GM12878 (cell line): ENCODE measurements around the gene CYB5RL. TPM values are rescaled to one million over a fixed set of nuclear protein-coding genes. Genes with fewer than 3 reads are reported as not detected.

Source experiments
- ATAC-seq: fragments of 200-7000 bp; cut with Tn5 transposase; 3 replicates; pipeline ENCODE4 v1.9.1; 2020; ENCODE audit warnings: mild to moderate bottlenecking, moderate library complexity
- BruUV-seq: library from RNA; stranded (reverse); fragments of 400-500 nt; replicated peaks from 2 replicates; lab custom pipeline; 2021; lab: Mats Ljungman, UMichigan
- CTCF ChIA-PET: fragments of 300-600 bp; sonication (Branson Sonifier 250); formaldehyde crosslinking; extraction: SDS; loops from one replicate; lab custom pipeline; 2021; ENCODE audit warnings: inconsistent platforms; lab: Yijun Ruan, JAX
- POLR2A ChIA-PET: fragments of 350-600 bp; formaldehyde crosslinking; extraction: SDS; loops from one replicate; lab custom pipeline; 2021; ENCODE audit warnings: inconsistent platforms; lab: Charles Lee
- RAD21 ChIA-PET: fragments of 300-600 bp; sonication (Branson Sonifier 250); formaldehyde crosslinking; loops from one replicate; lab custom pipeline; 2023; ENCODE audit warnings: antibody characterized with exemption; ENCODE audit not compliant: unreplicated experiment; lab: Charles Lee
- SMC1A ChIA-PET: fragments of 300-600 bp; sonication (Branson Sonifier 250); formaldehyde crosslinking; loops from one replicate; lab custom pipeline; 2023; ENCODE audit not compliant: unreplicated experiment, uncharacterized antibody; lab: Charles Lee
- DNase-seq: peaks from one replicate; pipeline ENCODE4 v3.0.0-alpha.2; 2011; ENCODE audit warnings: low read depth, low spot score
- FAIRE-seq: peaks from 3 replicates; lab custom pipeline; 2011; peaks lifted over from hg19 to GRCh38; lab: Jason Lieb, UNC
- H2AFZ ChIP-seq: 2 replicates; pipeline ENCODE4 v1.6.0; 2011; ENCODE audit warnings: low read depth, low read length, control low read depth; ENCODE audit not compliant: control insufficient read depth
- H3K27ac ChIP-seq: 2 replicates; pipeline ENCODE4 v1.5.1; 2011; ENCODE audit warnings: control low read depth; ENCODE audit not compliant: control insufficient read depth, insufficient read depth
- H3K27me3 ChIP-seq, 2 experiments: replicated peaks in 1 of 2; 2 replicates each; pipeline versions ENCODE4 v1.6.0 to v1.6.1; 2011; ENCODE audit warnings: low read length in 1 of 2; ENCODE audit not compliant: control insufficient read depth in 2 of 2, insufficient read depth in 2 of 2
- H3K36me3 ChIP-seq, 2 experiments: 2 replicates each; pipeline ENCODE4 v1.5.1; 2011; ENCODE audit warnings: low read length in 1 of 2; ENCODE audit not compliant: control insufficient read depth in 2 of 2, insufficient read depth in 2 of 2
- H3K4me1 ChIP-seq: 2 replicates; pipeline ENCODE4 v1.6.1; 2011; ENCODE audit warnings: mild to moderate bottlenecking, low read length, moderate library complexity, mixed read lengths; ENCODE audit not compliant: control insufficient read depth, insufficient read depth
- H3K4me2 ChIP-seq: 2 replicates; pipeline ENCODE4 v1.6.0; 2011; ENCODE audit warnings: control low read depth; ENCODE audit not compliant: control insufficient read depth, insufficient read depth
- H3K4me3 ChIP-seq: fragments of 200-600 bp; sonication (generic); 2 replicates; pipeline ENCODE4 v1.5.1; 2016
- H3K79me2 ChIP-seq: 2 replicates; pipeline ENCODE4 v1.6.0; 2011; ENCODE audit warnings: low read length; ENCODE audit not compliant: control insufficient read depth, insufficient read depth
- H3K9ac ChIP-seq: 2 replicates; pipeline ENCODE4 v1.8.0; 2011; ENCODE audit warnings: low read length, control low read depth, mixed read lengths; ENCODE audit not compliant: control insufficient read depth, insufficient read depth
- H3K9me3 ChIP-seq: replicated peaks from 3 replicates; pipeline ENCODE4 v1.5.1; 2011; ENCODE audit warnings: mild to moderate bottlenecking, low read length; ENCODE audit not compliant: control insufficient read depth, insufficient read depth
- H4K20me1 ChIP-seq: 2 replicates; pipeline ENCODE4 v1.6.0; 2011; ENCODE audit not compliant: control insufficient read depth, insufficient read depth
- CBFB ChIP-seq: IDR thresholded peaks from 2 replicates; pipeline ENCODE4 v1.6.1; 2016; ENCODE audit warnings: antibody characterized with exemption, low read depth
- CHD2 ChIP-seq: IDR thresholded peaks from 2 replicates; pipeline ENCODE4 v1.6.1; 2011; ENCODE audit warnings: low read depth, low read length, improper control_type of control experiment, borderline replicate concordance
- EED ChIP-seq: sonication (generic); IDR thresholded peaks from 2 replicates; pipeline ENCODE4 v1.6.1; 2016; ENCODE audit warnings: antibody characterized with exemption, low read depth
- EZH2 ChIP-seq: IDR thresholded peaks from 2 replicates; pipeline ENCODE4 v1.6.1; 2012; ENCODE audit warnings: low read depth, mild to moderate bottlenecking, control low read depth, inconsistent platforms, low read length, borderline replicate concordance; ENCODE audit not compliant: control insufficient read depth
- IKZF1 ChIP-seq: fragments of 450-650 bp; conservative IDR thresholded peaks from 2 replicates; pipeline ENCODE4 v1.6.1; 2017; ENCODE audit warnings: antibody characterized with exemption, mild to moderate bottlenecking
- KDM1A ChIP-seq: fragments of 200-600 bp; sonication (generic); IDR thresholded peaks from 2 replicates; pipeline ENCODE4 v1.6.1; 2016; ENCODE audit warnings: borderline replicate concordance
- MLLT1 ChIP-seq: fragments of 450-650 bp; IDR thresholded peaks from 2 replicates; pipeline ENCODE4 v1.6.1; 2016; ENCODE audit warnings: mild to moderate bottlenecking
- NFYB ChIP-seq: IDR thresholded peaks from 2 replicates; pipeline ENCODE4 v1.6.1; 2011; ENCODE audit warnings: low read depth, mild to moderate bottlenecking, low read length, improper control_type of control experiment, moderate library complexity; ENCODE audit not compliant: insufficient read depth
- NKRF ChIP-seq: fragments of 450-650 bp; conservative IDR thresholded peaks from 2 replicates; pipeline ENCODE4 v1.6.1; 2017; ENCODE audit warnings: mild to moderate bottlenecking, moderate library complexity
- RAD51 ChIP-seq: fragments of 450-650 bp; IDR thresholded peaks from 2 replicates; pipeline ENCODE4 v1.6.1; 2016; ENCODE audit warnings: moderate library complexity, mild to moderate bottlenecking, inconsistent platforms
- STAT1 ChIP-seq: fragments of 450-650 bp; conservative IDR thresholded peaks from 2 replicates; pipeline ENCODE4 v1.6.1; 2014; ENCODE audit warnings: antibody characterized with exemption, mild to moderate bottlenecking
- TARDBP ChIP-seq: IDR thresholded peaks from 2 replicates; pipeline ENCODE4 v1.6.1; 2016; ENCODE audit warnings: borderline replicate concordance
- TCF3 ChIP-seq: IDR thresholded peaks from 2 replicates; pipeline ENCODE4 v1.6.1; 2012; ENCODE audit warnings: low read depth, mild to moderate bottlenecking, low read length, borderline replicate concordance; ENCODE audit not compliant: insufficient read depth
- TCF7 ChIP-seq: IDR thresholded peaks from 2 replicates; pipeline ENCODE4 v1.6.1; 2014; ENCODE audit warnings: antibody characterized with exemption, borderline replicate concordance
- WGBS: methylation state at CpG from one replicate; pipeline ENCODE4 v1.1.6; 2016; ENCODE audit warnings: low lambda C conversion rate; ENCODE audit not compliant: insufficient replicate concordance, insufficient coverage; ENCODE audit errors: missing lambda C conversion rate; 5-methylcytosine and 5-hydroxymethylcytosine counted together
- in situ Hi-C: fragments of 300-500 bp; cut with MboI; formaldehyde crosslinking; loops from 9 replicates; pipeline ENCODE4 v1.14.3; 2018; ENCODE audit warnings: mixed read lengths
- intact Hi-C: fragments of 100-400 bp; cut with micrococcal nuclease; formaldehyde crosslinking; loops from one replicate; pipeline ENCODE4 v1.14.2; 2022; ENCODE audit not compliant: unreplicated experiment
- polyA plus RNA-seq, 11 experiments: library from polyadenylated mRNA; depleted of rRNA in 4 of 11; unstranded in 6 of 11; stranded (reverse) in 5 of 11; fragments of >200 nt; fragmentation: Nextera tagmentation in 4 of 11; fragmentation: Illumina TruSeq in 1 of 11; extraction: Ambion mirVana in 4 of 11; extraction: Trizol in 1 of 11; gene quantifications; 1 replicate in 1 of 11; 2 replicates in 10 of 11; pipeline versions ENCODE4 v1.2.1 to v1.2.3, GENCODE V29; 2011 to 2016; ENCODE audit warnings: inconsistent platforms in 2 of 11, missing spikeins in 2 of 11, low read depth in 1 of 11
- total RNA-seq, 4 experiments: library from RNA; depleted of rRNA in 3 of 4; stranded (reverse); fragments of >200 nt in 3 of 4; fragmentation: Illumina TruSeq in 1 of 4; extraction: Trizol in 1 of 4; gene quantifications; 2 replicates each; pipeline versions ENCODE4 v1.2.1 to v1.2.3, GENCODE V29; 2013 to 2021

Gene CYB5RL
- total and polyA plus RNA-seq, 10 of the 15 experiments (the other 5 are each of a cell fraction or from before 2014, with no cell fraction given) = 3.1 to 8.7 (median 7.2) TPM

GRCh38 chr1:54163051-54163450, 36.8 kb downstream of the CYB5RL start:
- no peaks in the 10 kb centered on the region for H3K27me3 ChIP-seq
- no peaks in the 10 kb centered on the region for H4K20me1 ChIP-seq
- ATAC-seq (no peak), FAIRE-seq (no peak), DNase-seq (no peak)
- ChIA-PET POLR2A (no interaction called here), SMC1A (no interaction called here), CTCF (no interaction called here), RAD21 (no interaction called here)
- no peak overlapping the region for H2AFZ ChIP-seq
- no TSS peak for BruUV-seq
- intact Hi-C loops = no loop called here
- H3K9ac ChIP-seq = no peak overlapping the region
- H3K4me1 ChIP-seq = no peaks in the 10 kb centered on the region
- H3K4me2 ChIP-seq = no peak overlapping the region
- no peaks in the 10 kb centered on the region for H3K36me3 ChIP-seq
- no peaks in the 10 kb centered on the region for H3K79me2 ChIP-seq
- in situ Hi-C loops = no loop called here
- H3K9me3 ChIP-seq = no peaks in the 10 kb centered on the region
- no peak overlapping the region for H3K4me3 ChIP-seq
- no peak overlapping the region for H3K27ac ChIP-seq
- no peak for TF ChIP-seq STAT1
- WGBS = 72% methylated on average over 3 of the region's 3 CpGs

- no peak for DNase-seq
- no peak for TF ChIP-seq MLLT1
- TF ChIP-seq TARDBP = no peak
- TF ChIP-seq CHD2 = no peak
- no peak for TF ChIP-seq NFYB
- no peak for TF ChIP-seq TCF7
- no peak for TF ChIP-seq RAD51
- TF ChIP-seq EZH2 = no peak
- no peak for TF ChIP-seq IKZF1
- TF ChIP-seq EED = no peak
- TF ChIP-seq TCF3 = no peak
- TF ChIP-seq CBFB = no peak
- TF ChIP-seq NKRF = no peak
- TF ChIP-seq KDM1A = no peak
Observed at GRCh38 chr1:54161495-54162168, 38.2 kb downstream of the CYB5RL start.

More at GRCh38 chr1:54161495-54162168, 38.2 kb downstream of the CYB5RL start:
- H3K27me3 ChIP-seq = no peaks in the 10 kb centered on the region
- no peaks in the 10 kb centered on the region for H3K79me2 ChIP-seq
- WGBS = 57% methylated on average over 6 of the region's 6 CpGs
- in situ Hi-C loops (no loop called here), intact Hi-C loops (no loop called here)
- no peaks in the 10 kb centered on the region for H4K20me1 ChIP-seq
- ChIA-PET POLR2A (no interaction called here), RAD21 (no interaction called here), SMC1A (no interaction called here), CTCF (interaction anchor here (0.6 to 1.0 kb wide), 2 partner anchors 235 to 325 kb away, joined by 3 to 4 read pairs; no protein-coding TSS in a partner anchor)
- ATAC-seq = no peak
- no peak overlapping the region for H3K4me2 ChIP-seq
- H3K4me3 ChIP-seq = no peak overlapping the region
- H3K9ac ChIP-seq = no peak overlapping the region
- no peaks in the 10 kb centered on the region for H3K9me3 ChIP-seq
- H3K27ac ChIP-seq = no peak overlapping the region
- no peak for FAIRE-seq
- H3K36me3 ChIP-seq = no peaks in the 10 kb centered on the region
- H3K4me1 ChIP-seq = no peaks in the 10 kb centered on the region
- H2AFZ ChIP-seq = no peak overlapping the region
- BruUV-seq = no TSS peak
